Upper lobe of left lung (tissue), 6 donors: Measurements from ENCODE around the gene DAPL1. TPM values are rescaled to one million over a fixed set of nuclear protein-coding genes. Genes with fewer than 3 reads are reported as not detected.
"Not testable (repeated sequence)": the region's sequence is repeated elsewhere in the genome, so short reads cannot be mapped to it uniquely, and the experiment has no call there.

Source experiments
- ATAC-seq, 2 donors: fragments of 200-7000 bp; cut with Tn5 transposase; one replicate each; pipeline ENCODE4 v1.9.1; 2022; ENCODE audit warnings: mild to moderate bottlenecking in 2 of 2, moderate library complexity in 2 of 2; ENCODE audit not compliant: low FRiP score in 2 of 2
- DNase-seq, 2 donors: peaks; one replicate each; pipeline ENCODE4 v3.0.0-alpha.2; 2019 to 2020
- H3K27ac ChIP-seq, 4 donors: fragments of 200-600 bp; sonication (generic); one replicate each; pipeline ENCODE4 v1.5.1; 2016 to 2019
- H3K27me3 ChIP-seq, 4 donors: fragments of 200-600 bp; sonication (generic); one replicate each; pipeline ENCODE4 v1.5.1; 2017 to 2019
- H3K36me3 ChIP-seq, 4 donors: fragments of 200-600 bp; sonication (generic); one replicate each; pipeline ENCODE4 v1.5.1; 2016 to 2019
- H3K4me1 ChIP-seq, 4 donors: fragments of 200-600 bp; sonication (generic); one replicate each; pipeline ENCODE4 v1.5.1; 2018 to 2019
- H3K4me3 ChIP-seq, 4 donors: fragments of 200-600 bp; sonication (generic); one replicate each; pipeline ENCODE4 v1.5.1; 2017 to 2019; ENCODE audit warnings: mild to moderate bottlenecking in 2 of 4, moderate library complexity in 1 of 4
- H3K9me3 ChIP-seq, 4 donors: fragments of 200-600 bp; sonication (generic); one replicate each; pipeline ENCODE4 v1.5.1; 2018 to 2019
- CTCF ChIP-seq, 6 experiments: fragments of 450-650 bp in 4 of 6; fragments of 200-600 bp in 2 of 6; sonication (generic) in 2 of 6; IDR thresholded peaks; one replicate each; pipeline ENCODE4 v1.5.1; 2016 to 2019; ENCODE audit warnings: antibody characterized with exemption in 6 of 6
- EP300 ChIP-seq, 4 donors: sonication (generic); formaldehyde crosslinking; IDR thresholded peaks; one replicate each; pipeline ENCODE4 v1.5.1; 2017; ENCODE audit warnings: antibody characterized with exemption in 4 of 4, control low read depth in 2 of 4
- POLR2A ChIP-seq, 4 donors: fragments of 450-650 bp; IDR thresholded peaks; one replicate each; pipeline ENCODE4 v1.5.1; 2016 to 2017; ENCODE audit warnings: antibody characterized with exemption in 4 of 4, mild to moderate bottlenecking in 2 of 4
- POLR2AphosphoS5 ChIP-seq, 2 donors: sonication (generic); formaldehyde crosslinking; IDR thresholded peaks; one replicate each; pipeline ENCODE4 v1.5.1; 2017; ENCODE audit warnings: antibody characterized with exemption in 2 of 2
- WGBS, 2 donors: methylation state at CpG; one replicate each; pipeline ENCODE4 v1.1.5; 2017 to 2018; 5-methylcytosine and 5-hydroxymethylcytosine counted together
- total RNA-seq, 6 donors: library from RNA; depleted of rRNA in 4 of 6; stranded (reverse); fragments of >200 nt in 4 of 6; gene quantifications; one replicate each; pipeline versions ENCODE4 v1.1.0 to v1.2.1, GENCODE V29; 2016 to 2021
- donor health status: DM: no; HTN: no; CAD: no; lungs with moderate emphysema.
- donor health status: DM: no; HTN: yes; CAD: no; lungs with severe emphysema.

Gene DAPL1
- total RNA-seq, 6 donors from 2014 or later = 0.43 TPM; not detected in 5

DNA sequence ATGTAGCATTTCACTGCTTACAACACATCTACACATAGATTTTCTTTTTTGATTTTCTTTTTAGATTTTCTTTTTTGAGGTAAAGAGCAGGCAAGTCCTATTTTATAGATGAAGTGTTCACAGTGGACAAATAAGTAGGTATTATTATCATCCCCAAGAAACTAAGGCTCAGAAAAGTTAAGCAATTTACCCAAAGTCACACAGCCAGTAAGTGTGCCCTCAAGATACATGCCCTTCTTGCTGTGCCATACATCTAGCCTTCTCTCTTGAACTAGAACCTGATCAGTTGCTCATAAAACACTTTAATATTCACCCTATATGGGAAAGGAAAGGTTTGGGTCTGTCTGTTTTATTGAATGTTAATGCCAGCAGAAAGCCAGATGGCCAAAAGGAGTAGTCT, 50.3 kb downstream of the DAPL1 start:
- H3K27me3 ChIP-seq = no peaks in the 10 kb centered on the region
- H3K4me3 ChIP-seq = no peak overlapping the region
- no peaks in the 10 kb centered on the region for H3K9me3 ChIP-seq
- ATAC-seq (no peak), DNase-seq (no peak)
- TF ChIP-seq POLR2AphosphoS5 (IDR thresholded peaks at IDR 0.05) (no peak), EP300 (IDR thresholded peaks at IDR 0.05) (no peak), POLR2A (IDR thresholded peaks at IDR 0.05) (no peak)
- H3K4me1 ChIP-seq = no peaks in the 10 kb centered on the region
- no peak overlapping the region for H3K27ac ChIP-seq
- H3K36me3 ChIP-seq = no peaks in the 10 kb centered on the region

GRCh38 chr2:158845859-158846258, 50.7 kb downstream of the DAPL1 start:
- no peaks in the 10 kb centered on the region for H3K36me3 ChIP-seq
- 36 to 49% methylated on average over 3 of the region's 3 CpGs for WGBS, 2 donors
- H3K9me3 ChIP-seq = no peaks in the 10 kb centered on the region
- TF ChIP-seq POLR2A (IDR thresholded peaks at IDR 0.05) = no peak
- no peak for TF ChIP-seq EP300 (IDR thresholded peaks at IDR 0.05)
- TF ChIP-seq CTCF (IDR thresholded peaks at IDR 0.05) = no peak
- no peak for TF ChIP-seq POLR2AphosphoS5 (IDR thresholded peaks at IDR 0.05)
- H3K4me3 ChIP-seq = no peak overlapping the region
- H3K4me1 ChIP-seq = no peaks in the 10 kb centered on the region
- ATAC-seq = no peak
- no peak for DNase-seq
- no peak overlapping the region for H3K27ac ChIP-seq
- no peaks in the 10 kb centered on the region for H3K27me3 ChIP-seq

DNA sequence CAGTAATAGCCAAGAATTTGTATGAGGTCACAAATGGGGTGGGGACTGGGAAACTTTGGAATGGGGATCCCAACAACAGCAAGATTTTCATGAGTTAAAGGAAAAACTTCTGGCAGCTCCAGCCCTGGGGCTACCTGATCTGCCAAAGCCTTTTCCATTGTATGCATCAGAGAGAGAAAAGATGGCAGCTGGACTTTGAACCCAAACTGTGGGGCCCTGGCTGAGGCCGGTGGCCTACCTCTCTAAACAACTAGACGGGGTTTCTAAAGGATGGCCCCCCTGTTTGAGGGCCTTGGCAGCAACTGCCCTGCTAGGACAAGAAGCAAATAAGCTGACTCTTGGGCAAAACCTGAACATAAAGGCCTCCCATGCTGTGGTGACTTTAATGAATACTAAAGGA, 52.4 kb downstream of the DAPL1 start:
- 79 to 100% methylated on average over 2 of the region's 2 CpGs for whole genome bisulfite sequencing, 2 donors

DNA sequence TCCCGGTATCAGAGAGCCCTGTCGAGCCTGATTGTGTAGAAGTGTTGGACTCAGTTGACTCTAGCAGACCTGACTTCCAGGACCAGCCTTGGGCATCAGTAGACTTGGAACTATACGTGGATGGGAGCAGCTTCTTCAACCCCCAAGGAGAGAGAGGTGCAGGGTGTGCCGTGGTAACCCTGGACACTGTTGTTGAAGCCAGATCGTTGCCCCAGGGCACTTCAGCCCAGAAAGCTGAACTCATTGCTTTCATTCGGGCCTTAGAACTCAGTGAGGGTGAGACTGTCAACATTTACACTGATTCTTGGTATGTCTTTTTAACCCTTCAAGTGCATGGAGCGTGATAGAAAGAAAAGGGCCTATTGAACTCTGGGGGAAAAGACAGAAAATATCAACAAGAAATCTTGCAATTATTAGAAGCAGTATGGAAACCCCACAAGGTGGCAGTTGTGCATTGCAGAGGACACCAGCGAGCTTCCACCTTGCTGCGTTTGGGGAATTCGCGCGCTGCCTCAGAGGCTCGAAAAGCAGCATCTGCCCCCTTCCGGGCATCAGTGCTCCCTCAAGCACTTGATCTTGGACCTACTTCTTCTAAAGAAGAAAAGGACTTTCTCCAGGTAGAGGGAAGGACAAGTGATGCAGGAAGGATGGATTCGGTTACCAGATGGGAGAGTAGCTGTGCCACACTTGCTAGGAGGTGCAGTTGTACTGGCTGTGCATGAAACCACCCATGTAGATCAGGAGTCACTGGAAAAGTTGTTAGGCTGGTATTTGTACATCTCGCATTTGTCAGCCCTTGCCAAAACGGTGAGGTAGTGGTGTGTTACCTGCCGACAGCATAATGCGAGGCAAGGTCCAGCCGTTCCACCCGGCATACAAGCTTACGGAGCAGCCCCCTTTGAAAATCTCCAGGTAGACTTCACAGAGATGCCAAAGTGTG, 53.2 kb downstream of the DAPL1 start:
- DNase-seq, H3K4me1 ChIP-seq, H3K27ac ChIP-seq, ATAC-seq, H3K36me3 ChIP-seq, H3K27me3 ChIP-seq, H3K9me3 ChIP-seq, H3K4me3 ChIP-seq: not testable (repeated sequence)
- WGBS, 2 donors = 65 to 89% methylated on average over 13 to 22 of the region's 22 CpGs

More for the DNA sequence above, 52.4 kb downstream of the DAPL1 start:
- not testable (repeated sequence) for DNase-seq, H3K9me3 ChIP-seq, H3K27ac ChIP-seq, H3K36me3 ChIP-seq, H3K27me3 ChIP-seq, ATAC-seq, H3K4me3 ChIP-seq, H3K4me1 ChIP-seq

DNA sequence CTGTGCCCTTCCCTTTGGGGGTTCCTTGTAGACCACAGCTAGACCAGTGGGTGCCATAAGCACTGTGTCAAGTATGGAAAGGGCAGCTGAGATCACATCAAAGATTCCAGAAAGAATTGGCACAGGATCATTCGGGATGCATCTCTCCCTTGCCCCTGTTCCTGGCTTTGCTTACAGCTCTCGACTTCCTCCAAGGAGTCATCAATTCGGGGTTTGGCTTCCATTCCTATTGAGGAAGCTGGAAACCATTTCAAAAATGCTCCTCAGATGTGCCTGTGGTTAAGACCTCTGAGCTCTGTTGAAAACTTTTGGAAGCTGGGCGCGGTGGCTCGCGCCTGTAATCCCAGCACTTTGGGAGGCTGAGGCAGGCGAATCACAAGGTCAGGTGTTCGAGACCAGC, 65.1 kb downstream of the DAPL1 start:
- not testable (repeated sequence) for H3K27me3 ChIP-seq, ATAC-seq, H3K4me1 ChIP-seq, H3K9me3 ChIP-seq, H3K27ac ChIP-seq, H3K4me3 ChIP-seq, H3K36me3 ChIP-seq
- DNase-seq = peak in 1 of 2 donors; percentile 32
- WGBS, 2 donors = 80 to 85% methylated on average over 8 to 9 of the region's 9 CpGs

DNA sequence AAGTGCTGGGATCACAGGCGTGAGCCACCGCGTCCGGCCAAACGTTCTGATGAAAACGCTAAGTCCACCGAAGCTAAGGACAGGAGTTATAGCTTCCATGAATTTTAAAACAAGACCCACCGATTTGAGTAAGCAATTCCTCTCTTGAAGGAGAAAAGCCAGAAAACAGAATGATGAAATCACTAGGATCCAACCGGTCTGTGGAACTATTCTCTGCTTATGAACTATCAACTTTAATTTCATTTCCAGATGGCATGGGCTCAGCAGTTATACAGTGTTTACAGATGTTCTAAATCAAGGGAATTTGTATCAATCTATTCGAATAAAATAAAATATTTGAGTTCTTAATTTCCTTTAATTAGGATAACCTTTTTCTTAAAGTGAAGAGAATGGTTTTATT, 66.5 kb downstream of the DAPL1 start:
- H3K4me3 ChIP-seq, H3K27ac ChIP-seq, H3K36me3 ChIP-seq, DNase-seq, H3K27me3 ChIP-seq, H3K9me3 ChIP-seq, ATAC-seq, H3K4me1 ChIP-seq: not testable (repeated sequence)
- WGBS, 2 donors = 84 to 88% methylated on average over 10 of the region's 10 CpGs

DNA sequence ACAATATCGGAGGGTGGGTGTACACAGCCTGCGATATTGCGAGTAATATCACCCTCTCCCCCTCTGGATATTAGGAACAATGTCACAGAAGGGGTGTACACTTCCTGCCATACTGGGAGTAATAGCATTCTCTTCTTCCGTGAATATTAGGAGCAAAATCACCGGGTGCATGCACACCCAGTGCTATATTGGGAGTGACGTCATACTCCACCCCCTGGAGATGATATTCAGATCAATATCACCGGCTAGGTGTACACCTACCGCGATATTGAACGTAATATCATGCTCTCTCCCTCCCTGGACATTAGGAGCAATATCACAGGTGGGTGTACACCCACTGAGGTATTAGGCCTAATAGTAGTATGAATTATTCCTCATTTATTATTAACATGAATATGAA, 70.4 kb downstream of the DAPL1 start:
- not testable (repeated sequence) for H3K27ac ChIP-seq, H3K36me3 ChIP-seq, DNase-seq, H3K27me3 ChIP-seq, ATAC-seq, H3K4me3 ChIP-seq, H3K9me3 ChIP-seq, H3K4me1 ChIP-seq
- WGBS, 2 donors = 92 to 96% methylated on average over 10 of the region's 10 CpGs

Other genes with a start within 250 kb of the DAPL1 start
- 100 to 1,000 TPM in 1 of 6 donors, 10 to 100 TPM in 5; 41.6 to 101 (median 75.5) TPM for gene TANC1, start 173.3 kb downstream of the DAPL1 start, total RNA-seq